HepG2 (cell line): ENCODE data around the gene SH2D3C. TPM values are rescaled to one million over a fixed set of nuclear protein-coding genes. Genes with fewer than 3 reads are reported as not detected.

Source experiments
- BHLHE40 ChIP-seq: IDR thresholded peaks from 2 replicates; pipeline ENCODE4 v1.6.1; 2011; ENCODE audit warnings: low read length, improper control_type of control experiment
- NFE2L1 ChIP-seq: sonication (generic); formaldehyde crosslinking; IDR thresholded peaks from 2 replicates; pipeline ENCODE4 v1.4.0; 2020; ENCODE audit warnings: missing genetic modification reagents, mild to moderate bottlenecking, borderline replicate concordance
- NFYC ChIP-seq: IDR thresholded peaks from 2 replicates; pipeline ENCODE4 v1.6.1; 2016; ENCODE audit warnings: missing genetic modification reagents, missing compliant biosample characterization
- PTBP1 ChIP-seq: fragments of 200-400 bp; formaldehyde crosslinking; IDR thresholded peaks from 2 replicates; pipeline ENCODE4 v1.6.1; 2018; ENCODE audit warnings: low read length, low read depth; ENCODE audit not compliant: poor library complexity, severe bottlenecking
- SIN3A ChIP-seq: IDR thresholded peaks from 2 replicates; pipeline ENCODE4 v1.6.1; 2011; ENCODE audit warnings: low read depth, mild to moderate bottlenecking, control low read depth, low read length, borderline replicate concordance
- SP2 ChIP-seq: sonication (generic); formaldehyde crosslinking; IDR thresholded peaks from 2 replicates; pipeline ENCODE4 v1.5.1; 2020; ENCODE audit warnings: mild to moderate bottlenecking, missing genetic modification reagents
- SRSF1 ChIP-seq: fragments of 200-400 bp; formaldehyde crosslinking; optimal IDR thresholded peaks from 2 replicates; pipeline ENCODE3; 2017; ENCODE audit warnings: mild to moderate bottlenecking, low read depth, low read length, moderate library complexity
- TBX3 ChIP-seq: fragments of 450-650 bp; IDR thresholded peaks from 2 replicates; pipeline ENCODE4 v1.6.1; 2017; ENCODE audit warnings: antibody characterized with exemption, mild to moderate bottlenecking, inconsistent platforms, borderline replicate concordance
- ZFP36L2 ChIP-seq: sonication (generic); formaldehyde crosslinking; IDR thresholded peaks from 2 replicates; pipeline ENCODE4 v1.4.0; 2020; ENCODE audit warnings: missing genetic modification reagents
- ZNF263 ChIP-seq: sonication (generic); formaldehyde crosslinking; IDR thresholded peaks from 2 replicates; pipeline ENCODE4 v1.4.0; 2020; ENCODE audit warnings: missing genetic modification reagents
- ZNF333 ChIP-seq: sonication (generic); formaldehyde crosslinking; IDR thresholded peaks from 2 replicates; pipeline ENCODE4 v1.4.0; 2020; ENCODE audit warnings: mild to moderate bottlenecking, missing genetic modification reagents, borderline replicate concordance
- ZNF367 ChIP-seq: sonication (generic); formaldehyde crosslinking; IDR thresholded peaks from 2 replicates; pipeline ENCODE4 v1.4.0; 2020; ENCODE audit warnings: missing genetic modification reagents, borderline replicate concordance
- polyA plus RNA-seq, 8 experiments: library from polyadenylated mRNA; depleted of rRNA in 3 of 8; stranded (reverse) in 7 of 8; unstranded in 1 of 8; fragments of >200 nt; fragmentation: Illumina TruSeq in 4 of 8; extraction: Trizol in 4 of 8; gene quantifications; 2 replicates each; pipeline versions ENCODE4 v1.2.1 to v1.2.3, GENCODE V29; 2011 to 2016; ENCODE audit warnings: low read depth in 4 of 8, missing spikeins in 1 of 8, mixed read lengths in 1 of 8; ENCODE audit not compliant: insufficient read depth in 1 of 8
- total RNA-seq, 5 experiments: library from RNA; depleted of rRNA; stranded (reverse); fragments of >200 nt; fragmentation: Illumina TruSeq; extraction: Trizol; gene quantifications; 2 replicates each; pipeline ENCODE4 v1.2.3, GENCODE V29; 2016; ENCODE audit warnings: low read depth in 1 of 5
- TF ChIP-seq, protein P1 (sequence below): sonication (generic); formaldehyde crosslinking; IDR thresholded peaks from 2 replicates; pipeline ENCODE4 v1.9.0; 2021; ENCODE audit warnings: missing genetic modification reagents, borderline replicate concordance
- TF ChIP-seq, protein P2 (sequence below): sonication (generic); formaldehyde crosslinking; IDR thresholded peaks from 2 replicates; pipeline ENCODE4 v1.5.1; 2020; ENCODE audit warnings: mild to moderate bottlenecking, missing genetic modification reagents
- TF ChIP-seq, protein P3 (sequence below): sonication (generic); formaldehyde crosslinking; IDR thresholded peaks from 2 replicates; pipeline ENCODE4 v1.8.0; 2022; ENCODE audit warnings: mild to moderate bottlenecking, missing genetic modification reagents, moderate library complexity
- TF ChIP-seq, protein P4 (sequence below): sonication (generic); formaldehyde crosslinking; IDR thresholded peaks from 2 replicates; pipeline ENCODE4 v1.4.0; 2020; ENCODE audit warnings: missing genetic modification reagents, low read depth, mild to moderate bottlenecking, borderline replicate concordance
- TF ChIP-seq, protein P5 (sequence below): sonication (generic); IDR thresholded peaks from 2 replicates; pipeline ENCODE4 v1.6.1; 2016; ENCODE audit warnings: low read depth, borderline replicate concordance
- TF ChIP-seq, protein P6 (sequence below): sonication (generic); formaldehyde crosslinking; conservative IDR thresholded peaks from 2 replicates; pipeline ENCODE4 v1.8.0; 2022; ENCODE audit warnings: low read depth, missing genetic modification reagents

The SH2D3C gene
- total and polyA plus RNA-seq, 2 of the 13 experiments (the other 11 are each of a cell fraction or from before 2014, with no cell fraction given) = not detected

DNA sequence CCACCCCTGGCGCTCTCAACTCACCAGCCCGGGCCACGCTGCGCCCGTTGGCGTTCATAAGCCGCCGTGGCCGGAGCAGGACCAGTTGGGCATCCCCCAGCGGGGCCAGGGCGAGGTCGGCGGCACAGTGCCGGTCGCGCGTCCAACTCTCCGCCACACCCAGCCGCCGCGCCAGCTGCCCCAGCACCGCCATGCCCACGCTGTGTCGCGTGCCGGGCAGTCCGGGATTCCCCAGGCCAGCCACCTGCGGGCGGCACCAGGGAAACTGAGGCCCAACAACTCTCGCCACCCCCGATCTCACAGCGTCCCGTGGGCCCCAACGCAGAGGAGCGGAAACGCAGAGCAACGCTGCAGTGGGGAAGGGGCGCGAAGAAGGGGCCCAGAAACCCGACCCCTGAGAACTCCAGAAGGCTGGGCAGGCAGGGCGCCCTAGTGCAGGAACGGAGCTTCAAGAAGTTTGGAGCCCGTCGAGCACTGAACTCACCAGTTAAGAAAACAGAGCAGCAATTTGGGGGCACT is 63.5 kb downstream of the SH2D3C start (continued):
- TF ChIP-seq, protein P1, sequence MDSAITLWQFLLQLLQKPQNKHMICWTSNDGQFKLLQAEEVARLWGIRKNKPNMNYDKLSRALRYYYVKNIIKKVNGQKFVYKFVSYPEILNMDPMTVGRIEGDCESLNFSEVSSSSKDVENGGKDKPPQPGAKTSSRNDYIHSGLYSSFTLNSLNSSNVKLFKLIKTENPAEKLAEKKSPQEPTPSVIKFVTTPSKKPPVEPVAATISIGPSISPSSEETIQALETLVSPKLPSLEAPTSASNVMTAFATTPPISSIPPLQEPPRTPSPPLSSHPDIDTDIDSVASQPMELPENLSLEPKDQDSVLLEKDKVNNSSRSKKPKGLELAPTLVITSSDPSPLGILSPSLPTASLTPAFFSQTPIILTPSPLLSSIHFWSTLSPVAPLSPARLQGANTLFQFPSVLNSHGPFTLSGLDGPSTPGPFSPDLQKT = no peak
- TF ChIP-seq ZNF333 (CRISPR knock-in tag) (peak; percentile 51; the same call in 1 of the 2 replicates), NFYC (CRISPR knock-in tag) (no peak), BHLHE40 (0 out of 2 replicates have a peak, but pooled peaks have one; percentile 10), SIN3A (no peak), ZNF263 (CRISPR knock-in tag) (no peak), TBX3 (no peak), PTBP1 (no peak), ZFP36L2 (CRISPR knock-in tag) (no peak), SP2 (no peak), SRSF1 (peak; percentile 51), NFE2L1 (CRISPR knock-in tag) (no peak), ZNF367 (CRISPR knock-in tag) (no peak)
- TF ChIP-seq, protein P2, sequence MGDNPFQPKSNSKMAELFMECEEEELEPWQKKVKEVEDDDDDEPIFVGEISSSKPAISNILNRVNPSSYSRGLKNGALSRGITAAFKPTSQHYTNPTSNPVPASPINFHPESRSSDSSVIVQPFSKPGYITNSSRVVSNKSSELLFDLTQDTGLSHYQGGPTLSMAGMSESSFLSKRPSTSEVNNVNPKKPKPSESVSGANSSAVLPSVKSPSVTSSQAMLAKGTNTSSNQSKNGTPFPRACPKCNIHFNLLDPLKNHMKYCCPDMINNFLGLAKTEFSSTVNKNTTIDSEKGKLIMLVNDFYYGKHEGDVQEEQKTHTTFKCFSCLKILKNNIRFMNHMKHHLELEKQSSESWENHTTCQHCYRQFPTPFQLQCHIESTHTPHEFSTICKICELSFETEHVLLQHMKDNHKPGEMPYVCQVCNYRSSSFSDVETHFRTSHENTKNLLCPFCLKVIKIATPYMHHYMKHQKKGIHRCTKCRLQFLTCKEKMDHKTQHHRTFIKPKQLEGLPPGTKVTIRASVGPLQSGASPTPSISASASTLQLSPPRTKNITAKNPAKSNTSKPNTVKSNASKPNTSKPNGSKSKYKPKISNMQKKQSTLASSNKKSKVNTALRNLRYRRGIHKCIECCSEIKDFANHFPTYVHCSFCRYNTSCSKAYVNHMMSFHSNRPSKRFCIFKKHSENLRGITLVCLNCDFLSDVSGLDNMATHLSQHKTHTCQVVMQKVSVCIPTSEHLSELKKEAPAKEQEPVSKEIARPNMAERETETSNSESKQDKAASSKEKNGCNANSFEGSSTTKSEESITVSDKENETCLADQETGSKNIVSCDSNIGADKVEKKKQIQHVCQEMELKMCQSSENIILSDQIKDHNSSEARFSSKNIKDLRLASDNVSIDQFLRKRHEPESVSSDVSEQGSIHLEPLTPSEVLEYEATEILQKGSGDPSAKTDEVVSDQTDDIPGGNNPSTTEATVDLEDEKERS = 0 out of 2 replicates have a peak, but pooled peaks have one; percentile 1
- TF ChIP-seq, protein P3, sequence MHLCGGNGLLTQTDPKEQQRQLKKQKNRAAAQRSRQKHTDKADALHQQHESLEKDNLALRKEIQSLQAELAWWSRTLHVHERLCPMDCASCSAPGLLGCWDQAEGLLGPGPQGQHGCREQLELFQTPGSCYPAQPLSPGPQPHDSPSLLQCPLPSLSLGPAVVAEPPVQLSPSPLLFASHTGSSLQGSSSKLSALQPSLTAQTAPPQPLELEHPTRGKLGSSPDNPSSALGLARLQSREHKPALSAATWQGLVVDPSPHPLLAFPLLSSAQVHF (CRISPR knock-in tag) = no peak
- TF ChIP-seq, protein P4, sequence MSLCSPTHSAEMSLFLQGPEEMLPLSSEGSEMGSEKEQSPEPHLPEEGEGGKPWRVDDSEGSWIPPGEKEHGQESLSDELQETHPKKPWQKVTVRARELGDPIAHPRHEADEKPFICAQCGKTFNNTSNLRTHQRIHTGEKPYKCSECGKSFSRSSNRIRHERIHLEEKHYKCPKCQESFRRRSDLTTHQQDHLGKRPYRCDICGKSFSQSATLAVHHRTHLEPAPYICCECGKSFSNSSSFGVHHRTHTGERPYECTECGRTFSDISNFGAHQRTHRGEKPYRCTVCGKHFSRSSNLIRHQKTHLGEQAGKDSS (CRISPR knock-in tag) = no peak
- TF ChIP-seq, protein P5, sequence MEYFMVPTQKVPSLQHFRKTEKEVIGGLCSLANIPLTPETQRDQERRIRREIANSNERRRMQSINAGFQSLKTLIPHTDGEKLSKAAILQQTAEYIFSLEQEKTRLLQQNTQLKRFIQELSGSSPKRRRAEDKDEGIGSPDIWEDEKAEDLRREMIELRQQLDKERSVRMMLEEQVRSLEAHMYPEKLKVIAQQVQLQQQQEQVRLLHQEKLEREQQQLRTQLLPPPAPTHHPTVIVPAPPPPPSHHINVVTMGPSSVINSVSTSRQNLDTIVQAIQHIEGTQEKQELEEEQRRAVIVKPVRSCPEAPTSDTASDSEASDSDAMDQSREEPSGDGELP = no peak
- TF ChIP-seq, protein P6, sequence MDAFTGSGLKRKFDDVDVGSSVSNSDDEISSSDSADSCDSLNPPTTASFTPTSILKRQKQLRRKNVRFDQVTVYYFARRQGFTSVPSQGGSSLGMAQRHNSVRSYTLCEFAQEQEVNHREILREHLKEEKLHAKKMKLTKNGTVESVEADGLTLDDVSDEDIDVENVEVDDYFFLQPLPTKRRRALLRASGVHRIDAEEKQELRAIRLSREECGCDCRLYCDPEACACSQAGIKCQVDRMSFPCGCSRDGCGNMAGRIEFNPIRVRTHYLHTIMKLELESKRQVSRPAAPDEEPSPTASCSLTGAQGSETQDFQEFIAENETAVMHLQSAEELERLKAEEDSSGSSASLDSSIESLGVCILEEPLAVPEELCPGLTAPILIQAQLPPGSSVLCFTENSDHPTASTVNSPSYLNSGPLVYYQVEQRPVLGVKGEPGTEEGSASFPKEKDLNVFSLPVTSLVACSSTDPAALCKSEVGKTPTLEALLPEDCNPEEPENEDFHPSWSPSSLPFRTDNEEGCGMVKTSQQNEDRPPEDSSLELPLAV = no peak
